Inflammatory macrophage (primary cell): Measurements from ENCODE around the gene TOE1.
A peak's percentile ranks its signal among the peaks of the same experiment; 100 is the strongest.
"Not testable (repeated sequence)": the region's sequence is repeated elsewhere in the genome, so short reads cannot be mapped to it uniquely, and the experiment has no call there.

Experiments
- DNase-seq, 2 donors: peaks; one replicate each; pipeline ENCODE4 v3.0.0-alpha.2; 2020 to 2022
- total RNA-seq, 18 experiments: gene quantifications; one replicate each; lab custom pipeline; 2026; ENCODE audit warnings: mixed read lengths in 6 of 18, inconsistent platforms in 2 of 18; lab: John Stamatoyannopoulos, UW

TOE1 gene
- total RNA-seq: 2.4 to 15.3 (median 8.6) reads per million in 18 experiments

GRCh38 chr1:45339789-45340558 lies at the start of gene TOE1, which contains the start of gene MUTYH:
TSS of gene TOE1 (plus strand) at chr1:45340170. CDS start at chr1:45340253, 83 bp downstream.
TSS of gene MUTYH (minus strand) at chr1:45340440. CDS start at chr1:45334505, 5,935 bp downstream.
- DNase-seq: peak; percentile 89 to 91

GRCh38 chr1:45291002-45291401 lies 49.0 kb upstream of the TOE1 start:
- not testable (repeated sequence) for DNase-seq

- DNase-seq: no peak
Measured at GRCh38 chr1:45291716-45292115, 48.3 kb upstream of the TOE1 start.

- DNase-seq: no peak
Measured at GRCh38 chr1:45297666-45298356, 42.2 kb upstream of the TOE1 start.

- DNase-seq: no peak
Measured at GRCh38 chr1:45299296-45299695, 40.7 kb upstream of the TOE1 start.

- DNase-seq: peak; percentile 69 to 72
Measured at GRCh38 chr1:45299981-45300668, 39.8 kb upstream of the TOE1 start.

GRCh38 chr1:45300669-45300997 lies 39.3 kb upstream of the TOE1 start:
- no peak for DNase-seq

GRCh38 chr1:45302505-45303150 lies 37.3 kb upstream of the TOE1 start:
- DNase-seq: no peak

GRCh38 chr1:45303520-45304310 lies 36.3 kb upstream of the TOE1 start:
- DNase-seq: peak; percentile 97 to 98

GRCh38 chr1:45304311-45305081 lies 35.5 kb upstream of the TOE1 start:
- DNase-seq: no peak

GRCh38 chr1:45305231-45305630 lies 34.7 kb upstream of the TOE1 start:
- DNase-seq: no peak

GRCh38 chr1:45306319-45306718 lies 33.7 kb upstream of the TOE1 start:
- DNase-seq: no peak

- DNase-seq: no peak
Measured at GRCh38 chr1:45306905-45307304, 33.1 kb upstream of the TOE1 start.

- no peak for DNase-seq
Measured at GRCh38 chr1:45314266-45314665, 25.7 kb upstream of the TOE1 start.

GRCh38 chr1:45317166-45317565 lies 22.8 kb upstream of the TOE1 start:
- DNase-seq: no peak

- no peak for DNase-seq
Measured at GRCh38 chr1:45319761-45320160, 20.2 kb upstream of the TOE1 start.

GRCh38 chr1:45321444-45321843 lies 18.5 kb upstream of the TOE1 start:
- DNase-seq: no peak

GRCh38 chr1:45322486-45323040 lies 17.4 kb upstream of the TOE1 start:
- DNase-seq: no peak

GRCh38 chr1:45325851-45326506 lies 14.0 kb upstream of the TOE1 start:
- DNase-seq: no peak
